ENCODE data around the gene PSRC1.

Gene PSRC1

GRCh38 chr1:109257682-109258421 lies 25.1 kb downstream of the PSRC1 start:
- TF ChIP-seq Cebpa-rat (IDR thresholded peaks at IDR 0.05): no peak
- Histone ChIP-seq H3K4me2 (no peak overlapping the region), H4K20me1 (no peaks in the 10 kb centered on the region), H3K4me1 (peaks cover 30 to 40% (median 34%) of the 10 kb centered on the region in 10 experiments), H3K36me3 (peaks cover 0 to 30% (median 10%) of the 10 kb centered on the region in 11 experiments; a peak in 12 of 22 replicates), H3K4me3 (no peak overlapping the region), H3K9me3 (replicated peaks in 1 of 11) (no peaks in the 10 kb centered on the region), H3K9ac (no peak overlapping the region), H3K27me3 (no peaks in the 10 kb centered on the region), H3K27ac (no peak overlapping the region; a peak in 1 of 22 replicates)

- Histone ChIP-seq H3K4me2 (no peak overlapping the region), H3K9ac (no peak overlapping the region), H3K27me3 (no peaks in the 10 kb centered on the region), H3K27ac (no peak overlapping the region; a peak in 1 of 22 replicates), H3K4me1 (peaks cover 30 to 44% (median 36%) of the 10 kb centered on the region in 10 experiments), H3K4me3 (no peak overlapping the region), H3K36me3 (peaks cover 0 to 28% (median 10%) of the 10 kb centered on the region in 11 experiments; a peak in 12 of 22 replicates), H4K20me1 (no peaks in the 10 kb centered on the region), H3K9me3 (replicated peaks in 1 of 11) (no peaks in the 10 kb centered on the region)
- TF ChIP-seq Cebpa-rat (IDR thresholded peaks at IDR 0.05): no peak
Observed at GRCh38 chr1:109256971-109257681, 25.8 kb downstream of the PSRC1 start.

- Histone ChIP-seq H3K4me1 (peaks cover 30 to 46% (median 36%) of the 10 kb centered on the region in 10 experiments), H4K20me1 (no peaks in the 10 kb centered on the region), H3K4me3 (no peak overlapping the region), H3K27ac (peak overlapping the region in 3 of 11 experiments; percentile 90 to 94 (median 93); a peak in 3 of 22 replicates), H3K27me3 (no peaks in the 10 kb centered on the region), H3K36me3 (peaks cover 0 to 18% (median 10%) of the 10 kb centered on the region in 11 experiments; a peak in 11 of 22 replicates), H3K4me2 (peak overlapping the region in 10 of 11 experiments; percentile 78 to 98 (median 95); a peak in 15 of 22 replicates), H3K9me3 (replicated peaks in 1 of 11) (no peaks in the 10 kb centered on the region; a peak in 1 of 22 replicates), H3K9ac (peak overlapping the region in 2 of 11 experiments; percentile 15 to 81; a peak in 2 of 22 replicates)
- no peak for TF ChIP-seq Cebpa-rat (IDR thresholded peaks at IDR 0.05)
Observed at GRCh38 chr1:109256085-109256484, 26.9 kb downstream of the PSRC1 start.

GRCh38 chr1:109255678-109256077 lies 27.3 kb downstream of the PSRC1 start:
- H3K4me1 ChIP-seq: peaks cover 30 to 50% (median 37%) of the 10 kb centered on the region in 10 experiments
- no peaks in the 10 kb centered on the region; a peak in 1 of 22 replicates for H3K9me3 ChIP-seq (replicated peaks in 1 of 11)
- H4K20me1 ChIP-seq: no peaks in the 10 kb centered on the region
- peak overlapping the region in 9 of 11 experiments; percentile 6 to 86 (median 82); a peak in 5 of 22 replicates for H3K9ac ChIP-seq
- peaks cover 0 to 17% (median 10%) of the 10 kb centered on the region in 11 experiments; a peak in 11 of 22 replicates for H3K36me3 ChIP-seq
- H3K4me3 ChIP-seq: no peak overlapping the region
- peak overlapping the region in 8 of 11 experiments; percentile 67 to 96 (median 93); a peak in 11 of 22 replicates for H3K27ac ChIP-seq
- H3K27me3 ChIP-seq: peaks cover 0 to 1% (median 0%) of the 10 kb centered on the region in 11 experiments; a peak in 2 of 22 replicates
- peak overlapping the region; percentile 78 to 98 (median 95) for H3K4me2 ChIP-seq
- no peak for TF ChIP-seq Cebpa-rat (IDR thresholded peaks at IDR 0.05)

GRCh38 chr1:109255097-109255651 lies 27.8 kb downstream of the PSRC1 start:
- H4K20me1 ChIP-seq: peaks cover 0 to 5% (median 0%) of the 10 kb centered on the region in 11 experiments; a peak in 4 of 22 replicates
- peak overlapping the region; percentile 55 to 86 (median 82); a peak in 19 of 22 replicates for H3K9ac ChIP-seq

GRCh38 chr1:109254621-109255096 lies 28.3 kb downstream of the PSRC1 start:
- H3K27ac ChIP-seq: peak overlapping the region; percentile 5 to 96 (median 91); a peak in 21 of 22 replicates
- H3K9me3 ChIP-seq (replicated peaks in 1 of 11): no peaks in the 10 kb centered on the region; a peak in 1 of 22 replicates
- peaks cover 36 to 56% (median 47%) of the 10 kb centered on the region in 10 experiments for H3K4me1 ChIP-seq
- H4K20me1 ChIP-seq: peaks cover 0 to 9% (median 0%) of the 10 kb centered on the region in 11 experiments; a peak in 4 of 22 replicates
- H3K36me3 ChIP-seq: peaks cover 0 to 17% (median 10%) of the 10 kb centered on the region in 11 experiments; a peak in 11 of 22 replicates
- H3K4me3 ChIP-seq: peak overlapping the region in 5 of 10 experiments; percentile 33 to 60 (median 51); a peak in 5 of 20 replicates
- peak overlapping the region; percentile 55 to 86 (median 82); a peak in 21 of 22 replicates for H3K9ac ChIP-seq
- peak overlapping the region; percentile 78 to 98 (median 95) for H3K4me2 ChIP-seq
- no peak for TF ChIP-seq Cebpa-rat (IDR thresholded peaks at IDR 0.05)
- H3K27me3 ChIP-seq: peaks cover 0 to 12% (median 7%) of the 10 kb centered on the region in 11 experiments; a peak in 8 of 22 replicates

More at GRCh38 chr1:109255097-109255651, 27.8 kb downstream of the PSRC1 start:
- Histone ChIP-seq H3K4me3 (peak overlapping the region in 4 of 10 experiments; percentile 26 to 51 (median 38); a peak in 4 of 20 replicates), H3K36me3 (peaks cover 0 to 17% (median 10%) of the 10 kb centered on the region in 11 experiments; a peak in 11 of 22 replicates), H3K27me3 (peaks cover 0 to 6% (median 2%) of the 10 kb centered on the region in 11 experiments; a peak in 8 of 22 replicates), H3K9me3 (replicated peaks in 1 of 11) (no peaks in the 10 kb centered on the region; a peak in 1 of 22 replicates), H3K4me2 (peak overlapping the region; percentile 78 to 98 (median 95)), H3K27ac (peak overlapping the region; percentile 5 to 96 (median 91); a peak in 21 of 22 replicates), H3K4me1 (peaks cover 33 to 55% (median 42%) of the 10 kb centered on the region in 10 experiments)
- no peak for TF ChIP-seq Cebpa-rat (IDR thresholded peaks at IDR 0.05)

GRCh38 chr1:109253803-109254620 lies 28.9 kb downstream of the PSRC1 start:
- Histone ChIP-seq H3K9ac (peak overlapping the region; percentile 55 to 86 (median 82)), H3K9me3 (replicated peaks in 1 of 11) (no peaks in the 10 kb centered on the region; a peak in 1 of 22 replicates), H4K20me1 (peaks cover 0 to 9% (median 0%) of the 10 kb centered on the region in 11 experiments; a peak in 5 of 22 replicates), H3K36me3 (peaks cover 0 to 10% (median 7%) of the 10 kb centered on the region in 11 experiments; a peak in 11 of 22 replicates), H3K4me1 (peaks cover 38 to 57% (median 49%) of the 10 kb centered on the region in 10 experiments), H3K4me3 (peak overlapping the region in 8 of 10 experiments; percentile 37 to 60 (median 50); a peak in 16 of 20 replicates), H3K27me3 (peaks cover 0 to 13% (median 7%) of the 10 kb centered on the region in 11 experiments; a peak in 8 of 22 replicates), H3K4me2 (peak overlapping the region; percentile 78 to 98 (median 95)), H3K27ac (peak overlapping the region; percentile 51 to 96 (median 91); a peak in 21 of 22 replicates)
- no peak for TF ChIP-seq Cebpa-rat (IDR thresholded peaks at IDR 0.05)

Data from BLaER1 treated with 17β-estradiol and CSF1 and Interleukin-3, amounts not matched to agents 10 nM and 100 nM (cell line).